GM19467 (cell line): Measurements from ENCODE around the gene PPFIA2.

Experiments
- ATAC-seq: cut with Tn5 transposase; IDR thresholded peaks from one replicate; pipeline ENCODE4 v1.9.1; 2021; ENCODE audit warnings: mild to moderate bottlenecking, moderate library complexity; ENCODE audit not compliant: unreplicated experiment

PPFIA2 gene

GRCh38 chr12:81365284-81365683, 393.9 kb downstream of the PPFIA2 start:
- ATAC-seq, result no peak

DNA sequence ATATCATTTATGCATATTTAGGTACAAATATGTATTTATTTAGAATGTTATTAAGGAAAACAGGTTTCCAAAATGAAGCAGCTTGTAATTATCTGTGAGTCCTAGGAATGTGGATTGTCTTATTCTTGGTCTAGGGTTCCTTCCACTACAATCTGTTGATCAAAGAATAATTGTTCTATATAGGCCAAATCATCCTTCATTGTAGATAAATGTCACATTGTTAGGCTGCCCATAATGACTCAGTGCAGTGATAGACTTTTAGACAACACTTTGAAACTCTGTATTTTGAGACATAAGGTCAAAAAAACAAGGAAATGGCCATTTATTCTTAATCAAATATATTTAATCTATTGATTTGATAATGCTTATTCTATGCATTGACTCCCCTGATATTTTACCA, 398.2 kb downstream of the PPFIA2 start:
- no peak for ATAC-seq

- no peak for ATAC-seq
These were observed 399.4 kb downstream of the PPFIA2 start for GRCh38 chr12:81359736-81360135.

DNA sequence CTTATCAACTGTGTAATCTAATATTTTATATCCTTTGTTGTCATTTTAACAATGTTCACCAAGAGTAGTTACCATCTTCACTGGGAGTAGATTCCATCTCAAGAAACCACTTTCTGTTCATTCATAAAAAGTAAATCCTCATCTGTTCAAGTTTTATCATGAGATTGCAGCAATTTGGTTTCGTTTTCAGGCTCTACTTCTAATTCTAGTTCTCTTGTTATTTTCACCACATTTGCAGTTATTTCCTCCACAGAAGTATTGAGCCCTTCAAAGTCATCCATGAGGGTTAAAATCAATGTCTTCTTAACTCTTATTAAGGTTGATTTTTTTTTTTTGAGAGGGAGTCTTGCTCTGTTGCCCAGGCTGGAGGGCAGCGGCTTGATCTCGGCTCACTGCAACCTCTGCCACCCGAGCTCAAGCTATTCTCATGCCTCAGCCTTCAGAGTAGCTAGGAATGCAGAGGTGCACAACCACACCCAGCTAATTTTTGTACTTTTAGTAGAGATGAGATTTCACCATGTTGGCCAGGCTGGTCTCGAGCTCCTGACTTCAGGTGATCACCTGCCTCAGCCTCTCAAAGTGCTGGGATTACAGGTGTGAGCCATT, 404.7 kb downstream of the PPFIA2 start:
- no peak for ATAC-seq

DNA sequence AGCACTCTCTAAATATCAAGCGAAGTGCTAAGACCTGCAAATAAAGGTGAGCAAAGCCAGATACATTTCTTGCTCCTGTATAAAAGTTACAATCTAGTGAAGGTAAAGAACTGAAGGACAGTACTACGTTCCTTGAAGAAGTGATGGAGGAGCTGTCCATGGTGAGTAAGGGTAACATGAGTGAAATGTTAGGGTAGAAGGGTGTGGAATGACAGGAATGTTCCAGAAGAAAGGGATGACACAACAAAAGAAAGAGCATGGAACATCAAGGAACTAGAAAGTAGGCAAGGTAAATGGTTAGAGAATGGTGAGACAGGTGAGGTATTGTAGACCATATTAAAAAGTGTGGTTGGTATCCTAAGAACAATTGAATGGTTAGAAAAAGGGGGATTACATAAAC, 408.8 kb downstream of the PPFIA2 start:
- no peak for ATAC-seq

DNA sequence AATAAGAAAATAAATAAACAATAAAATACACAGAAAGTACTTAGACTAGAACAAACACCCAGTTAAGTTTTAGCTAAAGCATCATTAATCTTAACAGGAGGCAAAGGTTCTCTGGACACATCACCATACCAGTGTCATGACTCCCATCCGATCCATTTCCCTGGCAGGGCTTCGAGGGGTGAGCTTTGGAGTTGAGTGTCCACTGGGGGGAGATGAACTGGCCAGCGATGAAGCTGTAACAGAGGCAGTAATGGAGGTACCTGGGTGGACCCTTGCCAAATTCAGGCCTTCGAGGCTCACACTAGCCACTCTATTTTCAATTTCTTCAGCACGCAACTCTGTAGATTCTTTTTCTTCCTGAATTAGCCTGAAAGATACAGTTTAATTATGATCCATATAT, 411.7 kb downstream of the PPFIA2 start:
- no peak for ATAC-seq

- ATAC-seq, result no peak
These were observed 418.2 kb downstream of the PPFIA2 start for GRCh38 chr12:81340910-81341309.

DNA sequence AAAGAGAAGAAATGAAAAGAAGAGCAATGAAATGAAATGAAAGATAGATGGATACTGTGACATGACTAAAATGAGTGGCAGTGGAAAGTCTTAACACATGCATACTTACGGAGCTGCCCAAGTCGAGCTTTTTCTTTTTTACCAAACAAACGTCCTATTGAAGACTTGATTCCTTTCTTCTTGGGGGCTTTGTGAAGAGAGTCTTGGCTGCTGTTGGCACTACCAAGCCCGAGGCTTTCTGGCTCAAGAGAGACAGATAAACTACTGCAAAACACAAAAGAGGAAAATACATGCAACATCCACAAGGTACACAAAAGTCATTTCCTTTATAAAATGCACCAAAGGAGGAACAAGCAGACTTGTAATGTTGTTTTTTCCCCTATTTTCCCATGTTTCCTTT, 420.1 kb downstream of the PPFIA2 start:
- no peak for ATAC-seq

GRCh38 chr12:81337886-81338285, 421.3 kb downstream of the PPFIA2 start:
- no peak for ATAC-seq

GRCh38 chr12:81333812-81334211, 425.3 kb downstream of the PPFIA2 start:
- no peak for ATAC-seq

- ATAC-seq, result no peak
These were observed 427.1 kb downstream of the PPFIA2 start for GRCh38 chr12:81332054-81332453.

DNA sequence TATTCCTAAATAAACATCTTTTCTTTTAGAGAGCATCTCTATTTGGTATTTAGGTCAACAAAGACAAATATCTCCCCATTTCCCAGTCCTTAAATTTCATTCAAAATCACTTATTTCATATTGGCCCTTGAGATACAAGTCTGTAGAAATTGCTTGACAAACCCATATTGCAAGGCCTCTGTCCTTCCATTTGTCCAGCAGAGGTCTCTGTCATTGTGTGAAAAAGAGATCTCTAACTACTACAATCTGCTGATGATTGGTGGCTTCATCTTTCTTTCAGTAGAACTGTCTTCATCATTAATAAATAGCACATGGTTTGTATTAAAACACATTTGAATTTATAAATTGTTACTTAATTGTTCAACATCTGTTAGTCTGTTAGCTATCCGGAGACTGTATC, 428.7 kb downstream of the PPFIA2 start:
- no peak for ATAC-seq

GRCh38 chr12:81329085-81329484, 430.1 kb downstream of the PPFIA2 start:
- peak; percentile 84 for ATAC-seq

DNA sequence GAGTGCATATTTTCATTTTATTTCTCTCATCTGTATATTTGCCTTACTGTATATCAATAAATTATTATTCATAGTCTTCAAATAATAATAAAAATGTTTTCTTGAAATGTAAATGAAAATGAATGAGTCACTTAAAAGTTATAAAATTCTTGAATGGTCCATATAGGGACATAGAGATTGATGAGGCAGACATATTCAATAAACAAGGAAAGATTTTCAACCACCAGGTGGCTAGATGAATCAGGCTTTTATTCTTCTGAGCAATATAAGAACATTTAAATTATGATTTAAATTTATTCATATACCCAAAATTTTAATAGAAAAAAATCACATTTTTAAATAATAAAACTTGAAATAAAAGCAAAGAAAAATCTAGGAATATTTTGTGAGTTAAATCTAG, 431.7 kb downstream of the PPFIA2 start:
- ATAC-seq, result no peak

- ATAC-seq, result no peak
These were observed 434.1 kb downstream of the PPFIA2 start for GRCh38 chr12:81325086-81325485.

DNA sequence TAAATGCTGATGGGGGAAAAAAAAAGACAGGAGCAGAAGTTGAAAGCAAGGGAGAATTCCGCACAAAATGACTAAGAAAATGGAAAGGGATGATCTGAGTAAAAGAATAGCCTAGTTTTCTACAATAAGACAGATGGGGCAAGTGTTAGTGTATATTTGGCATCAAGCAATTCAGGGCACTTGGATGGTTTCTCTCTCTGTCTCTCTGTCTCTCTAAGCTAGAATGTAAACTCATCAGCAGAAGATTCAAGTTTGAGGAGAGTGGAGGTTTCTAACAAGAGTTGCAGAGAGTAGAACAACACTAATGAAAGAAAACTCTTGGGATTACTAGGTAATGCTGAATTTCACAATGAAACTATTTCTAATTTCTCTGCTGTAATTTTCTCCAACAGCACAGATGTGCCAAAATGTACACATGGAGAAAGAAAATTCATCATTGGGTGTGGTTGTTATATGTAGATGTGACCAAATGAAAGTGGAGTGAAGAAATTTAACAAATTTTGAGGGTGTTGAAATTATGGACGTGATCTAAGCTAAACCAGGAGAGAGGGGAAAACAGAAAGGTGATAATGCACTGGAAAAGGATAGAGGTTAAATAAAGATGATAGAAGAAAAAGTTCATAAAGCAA, 444.1 kb downstream of the PPFIA2 start:
- no peak for ATAC-seq

- no peak for ATAC-seq
These were observed 455.2 kb downstream of the PPFIA2 start for GRCh38 chr12:81303935-81304334.

DNA sequence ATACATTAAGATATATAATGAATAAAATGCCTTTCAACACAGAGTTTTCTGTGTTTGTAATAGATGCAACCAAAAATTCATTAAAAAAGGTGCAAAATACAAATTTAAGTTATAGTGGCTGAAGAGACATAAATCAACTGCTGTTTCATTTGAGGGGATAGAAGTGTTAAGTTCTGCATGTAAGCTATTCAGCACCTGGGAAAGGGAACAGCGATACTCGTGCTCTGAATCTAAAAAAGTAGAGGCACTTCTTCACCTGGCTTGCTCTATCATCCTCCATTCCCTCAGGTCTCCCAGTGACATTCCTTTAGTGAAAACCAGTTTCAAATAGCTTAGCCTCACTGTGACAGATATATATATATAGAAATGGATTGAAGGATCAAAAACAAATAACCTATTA, 458.7 kb downstream of the PPFIA2 start:
- ATAC-seq, result no peak

DNA sequence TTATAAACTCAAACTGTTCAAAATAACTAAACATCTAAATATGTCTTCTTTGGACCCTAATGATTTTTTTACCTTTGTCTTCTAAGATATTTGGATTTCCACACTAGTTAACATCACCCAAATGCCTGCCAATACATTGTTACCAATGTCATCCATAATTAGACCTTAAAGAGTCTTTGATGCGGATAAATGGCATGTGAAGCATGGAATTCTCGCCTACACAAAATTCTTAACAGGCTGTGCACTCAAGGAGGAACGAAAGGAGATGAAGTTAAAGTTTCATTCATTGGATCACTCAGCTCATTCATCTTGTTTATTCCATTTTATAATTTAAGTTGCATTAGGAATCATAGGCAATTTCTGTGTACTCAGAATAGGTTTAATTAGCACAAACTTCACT, 461.5 kb downstream of the PPFIA2 start:
- ATAC-seq, result no peak

DNA sequence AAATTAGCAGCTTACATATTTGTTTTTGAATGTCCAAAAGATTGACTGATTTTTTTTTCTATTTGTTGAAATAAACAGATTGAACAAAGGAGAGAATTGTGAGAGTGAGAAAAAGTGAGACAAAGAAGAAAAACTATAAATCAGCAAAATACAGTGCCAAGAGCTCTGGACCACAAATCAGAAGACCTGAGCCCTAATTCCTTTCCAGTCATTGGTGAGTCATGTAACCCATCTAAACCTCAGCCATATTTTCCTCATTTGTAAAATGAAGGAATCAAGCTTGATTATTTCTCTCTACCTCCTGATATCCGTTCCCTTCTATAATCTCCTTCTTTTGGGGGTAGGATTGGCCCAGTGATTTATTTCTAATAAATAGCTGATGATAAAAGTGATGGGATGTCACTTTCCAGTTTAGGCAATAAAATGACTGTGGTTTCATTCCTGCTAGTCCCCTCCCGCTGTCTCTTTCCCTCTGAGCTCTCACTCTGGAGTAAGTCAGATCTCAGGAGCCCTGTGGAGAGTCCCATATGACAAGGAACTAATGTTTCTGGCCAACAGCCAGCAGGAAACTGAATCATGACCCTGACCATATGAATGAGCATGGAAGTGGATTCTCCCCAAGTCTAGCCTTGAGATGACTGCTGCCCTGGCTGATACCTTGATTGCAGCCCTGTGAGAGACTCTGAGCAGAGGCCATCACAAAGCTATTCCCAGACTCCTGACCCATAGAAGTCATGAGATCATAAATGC, 462.4 kb downstream of the PPFIA2 start:
- no peak for ATAC-seq

- no peak for ATAC-seq
These were observed 463.9 kb downstream of the PPFIA2 start for GRCh38 chr12:81295251-81295650.
